Measurements from ENCODE around the gene RALGPS1. TPM values are rescaled to one million over a fixed set of nuclear protein-coding genes. Genes with fewer than 3 reads are reported as not detected.

The RALGPS1 gene
- total RNA-seq, 1 donor from 2014 or later = 15.2 TPM

- no peaks in the 10 kb centered on the region for H3K4me1 ChIP-seq
- no peak for DNase-seq (ENCODE audit: extremely low spot score in 2 of 2)
- no peaks in the 10 kb centered on the region for H3K27me3 ChIP-seq
- H3K27ac ChIP-seq = no peak overlapping the region
- TF ChIP-seq POLR2A (IDR thresholded peaks at IDR 0.05) (no peak), CTCF (IDR thresholded peaks at IDR 0.05) (no peak), POLR2AphosphoS5 (IDR thresholded peaks at IDR 0.05; ENCODE audit: insufficient read depth in 1 of 2, low read depth in 1 of 2) (no peak)
- no peak overlapping the region for H3K4me3 ChIP-seq
- H3K9me3 ChIP-seq = no peaks in the 10 kb centered on the region
- intact Hi-C loops (cut with DNase I) = no loop called here
- H3K36me3 ChIP-seq = peaks cover 0 to 5% of the 10 kb centered on the region in 2 donors
These were observed 28.4 kb upstream of the RALGPS1 start for GRCh38 chr9:126886034-126886822.

- intact Hi-C loops (cut with DNase I) = no loop called here
- H3K4me1 ChIP-seq = no peaks in the 10 kb centered on the region
- no peaks in the 10 kb centered on the region for H3K27me3 ChIP-seq
- H3K9me3 ChIP-seq = no peaks in the 10 kb centered on the region
- H3K27ac ChIP-seq = no peak overlapping the region
- no peak for DNase-seq (ENCODE audit: extremely low spot score in 2 of 2)
- H3K36me3 ChIP-seq = peaks cover 0 to 5% of the 10 kb centered on the region in 2 donors
- TF ChIP-seq CTCF (IDR thresholded peaks at IDR 0.05) = no peak
- no peak for TF ChIP-seq POLR2A (IDR thresholded peaks at IDR 0.05)
- TF ChIP-seq POLR2AphosphoS5 (IDR thresholded peaks at IDR 0.05; ENCODE audit: insufficient read depth in 1 of 2, low read depth in 1 of 2) = no peak
- H3K4me3 ChIP-seq = no peak overlapping the region
These were observed 27.7 kb upstream of the RALGPS1 start for GRCh38 chr9:126886897-126887296.

GRCh38 chr9:126891676-126892075 is 22.9 kb upstream of the RALGPS1 start:
- no peak for DNase-seq (ENCODE audit: extremely low spot score in 2 of 2)
- Histone ChIP-seq H3K36me3 (no peaks in the 10 kb centered on the region), H3K27ac (no peak overlapping the region), H3K4me3 (no peak overlapping the region), H3K9me3 (no peaks in the 10 kb centered on the region), H3K27me3 (no peaks in the 10 kb centered on the region), H3K4me1 (no peaks in the 10 kb centered on the region)
- intact Hi-C loops (cut with DNase I) = no loop called here
- no peak for TF ChIP-seq CTCF (IDR thresholded peaks at IDR 0.05)
- TF ChIP-seq POLR2A (IDR thresholded peaks at IDR 0.05) = no peak
- no peak for TF ChIP-seq POLR2AphosphoS5 (IDR thresholded peaks at IDR 0.05; ENCODE audit: insufficient read depth in 1 of 2, low read depth in 1 of 2)

GRCh38 chr9:126893079-126893478 is 21.5 kb upstream of the RALGPS1 start:
- intact Hi-C loops (cut with DNase I) = no loop called here
- no peak for DNase-seq (ENCODE audit: extremely low spot score in 2 of 2)
- H3K4me1 ChIP-seq = no peaks in the 10 kb centered on the region
- no peaks in the 10 kb centered on the region for H3K36me3 ChIP-seq
- H3K27ac ChIP-seq = no peak overlapping the region
- no peak overlapping the region for H3K4me3 ChIP-seq
- no peaks in the 10 kb centered on the region for H3K27me3 ChIP-seq
- H3K9me3 ChIP-seq = no peaks in the 10 kb centered on the region
- TF ChIP-seq CTCF (IDR thresholded peaks at IDR 0.05) = no peak
- TF ChIP-seq POLR2A (IDR thresholded peaks at IDR 0.05) = no peak
- no peak for TF ChIP-seq POLR2AphosphoS5 (IDR thresholded peaks at IDR 0.05; ENCODE audit: insufficient read depth in 1 of 2, low read depth in 1 of 2)

- DNase-seq (ENCODE audit: extremely low spot score in 2 of 2) = no peak
- Histone ChIP-seq H3K27ac (no peak overlapping the region), H3K9me3 (no peaks in the 10 kb centered on the region), H3K36me3 (no peaks in the 10 kb centered on the region), H3K27me3 (no peaks in the 10 kb centered on the region), H3K4me1 (no peaks in the 10 kb centered on the region), H3K4me3 (no peak overlapping the region)
- TF ChIP-seq CTCF (IDR thresholded peaks at IDR 0.05) (no peak), POLR2AphosphoS5 (IDR thresholded peaks at IDR 0.05; ENCODE audit: insufficient read depth in 1 of 2, low read depth in 1 of 2) (no peak), POLR2A (IDR thresholded peaks at IDR 0.05) (no peak)
- intact Hi-C loops (cut with DNase I) = no loop called here
These were observed 20.5 kb upstream of the RALGPS1 start for GRCh38 chr9:126894052-126894603.

Measured in vagina (tissue), 2 donors.